Measurements from ENCODE around the gene CDS1.

DNA sequence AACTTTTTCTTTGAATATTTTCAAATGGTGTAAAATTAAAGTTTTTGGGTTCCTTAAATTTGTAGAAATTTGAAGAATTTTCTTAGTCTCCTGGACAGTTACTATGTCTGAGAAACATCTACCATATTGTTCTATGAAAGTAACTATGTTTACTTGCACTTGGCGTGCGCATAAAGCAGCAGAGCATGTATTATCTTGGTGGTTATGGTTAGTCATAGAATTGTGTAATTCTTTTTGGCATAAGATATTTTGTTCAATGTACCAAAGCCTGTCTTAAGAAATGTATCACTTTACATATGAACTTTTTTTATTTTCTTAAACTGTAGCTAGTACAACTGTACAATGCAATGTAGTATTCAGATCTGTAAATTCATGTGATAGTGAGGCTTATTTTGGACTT, 49.2 kb downstream of the CDS1 start:
- TF ChIP-seq, protein P1, sequence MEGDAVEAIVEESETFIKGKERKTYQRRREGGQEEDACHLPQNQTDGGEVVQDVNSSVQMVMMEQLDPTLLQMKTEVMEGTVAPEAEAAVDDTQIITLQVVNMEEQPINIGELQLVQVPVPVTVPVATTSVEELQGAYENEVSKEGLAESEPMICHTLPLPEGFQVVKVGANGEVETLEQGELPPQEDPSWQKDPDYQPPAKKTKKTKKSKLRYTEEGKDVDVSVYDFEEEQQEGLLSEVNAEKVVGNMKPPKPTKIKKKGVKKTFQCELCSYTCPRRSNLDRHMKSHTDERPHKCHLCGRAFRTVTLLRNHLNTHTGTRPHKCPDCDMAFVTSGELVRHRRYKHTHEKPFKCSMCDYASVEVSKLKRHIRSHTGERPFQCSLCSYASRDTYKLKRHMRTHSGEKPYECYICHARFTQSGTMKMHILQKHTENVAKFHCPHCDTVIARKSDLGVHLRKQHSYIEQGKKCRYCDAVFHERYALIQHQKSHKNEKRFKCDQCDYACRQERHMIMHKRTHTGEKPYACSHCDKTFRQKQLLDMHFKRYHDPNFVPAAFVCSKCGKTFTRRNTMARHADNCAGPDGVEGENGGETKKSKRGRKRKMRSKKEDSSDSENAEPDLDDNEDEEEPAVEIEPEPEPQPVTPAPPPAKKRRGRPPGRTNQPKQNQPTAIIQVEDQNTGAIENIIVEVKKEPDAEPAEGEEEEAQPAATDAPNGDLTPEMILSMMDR (IDR thresholded peaks at IDR 0.05; ENCODE audit: insufficient read depth, low read length) = no peak
- TF ChIP-seq GABPA (IDR thresholded peaks at IDR 0.05; ENCODE audit: low read depth) = no peak
- TF ChIP-seq POLR2AphosphoS5 (IDR thresholded peaks at IDR 0.05; ENCODE audit: low read depth) = no peak
- TF ChIP-seq, protein P2, sequence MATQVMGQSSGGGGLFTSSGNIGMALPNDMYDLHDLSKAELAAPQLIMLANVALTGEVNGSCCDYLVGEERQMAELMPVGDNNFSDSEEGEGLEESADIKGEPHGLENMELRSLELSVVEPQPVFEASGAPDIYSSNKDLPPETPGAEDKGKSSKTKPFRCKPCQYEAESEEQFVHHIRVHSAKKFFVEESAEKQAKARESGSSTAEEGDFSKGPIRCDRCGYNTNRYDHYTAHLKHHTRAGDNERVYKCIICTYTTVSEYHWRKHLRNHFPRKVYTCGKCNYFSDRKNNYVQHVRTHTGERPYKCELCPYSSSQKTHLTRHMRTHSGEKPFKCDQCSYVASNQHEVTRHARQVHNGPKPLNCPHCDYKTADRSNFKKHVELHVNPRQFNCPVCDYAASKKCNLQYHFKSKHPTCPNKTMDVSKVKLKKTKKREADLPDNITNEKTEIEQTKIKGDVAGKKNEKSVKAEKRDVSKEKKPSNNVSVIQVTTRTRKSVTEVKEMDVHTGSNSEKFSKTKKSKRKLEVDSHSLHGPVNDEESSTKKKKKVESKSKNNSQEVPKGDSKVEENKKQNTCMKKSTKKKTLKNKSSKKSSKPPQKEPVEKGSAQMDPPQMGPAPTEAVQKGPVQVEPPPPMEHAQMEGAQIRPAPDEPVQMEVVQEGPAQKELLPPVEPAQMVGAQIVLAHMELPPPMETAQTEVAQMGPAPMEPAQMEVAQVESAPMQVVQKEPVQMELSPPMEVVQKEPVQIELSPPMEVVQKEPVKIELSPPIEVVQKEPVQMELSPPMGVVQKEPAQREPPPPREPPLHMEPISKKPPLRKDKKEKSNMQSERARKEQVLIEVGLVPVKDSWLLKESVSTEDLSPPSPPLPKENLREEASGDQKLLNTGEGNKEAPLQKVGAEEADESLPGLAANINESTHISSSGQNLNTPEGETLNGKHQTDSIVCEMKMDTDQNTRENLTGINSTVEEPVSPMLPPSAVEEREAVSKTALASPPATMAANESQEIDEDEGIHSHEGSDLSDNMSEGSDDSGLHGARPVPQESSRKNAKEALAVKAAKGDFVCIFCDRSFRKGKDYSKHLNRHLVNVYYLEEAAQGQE (IDR thresholded peaks at IDR 0.05; ENCODE audit: insufficient replicate concordance, low read depth) = no peak

Measured in HL-60 (cell line).